ENCODE measurements around the gene EVX2. TPM values are rescaled to one million over a fixed set of nuclear protein-coding genes. Genes with fewer than 3 reads are reported as not detected.

The EVX2 gene
- total RNA-seq, 1 donor from 2014 or later, result not detected

DNA sequence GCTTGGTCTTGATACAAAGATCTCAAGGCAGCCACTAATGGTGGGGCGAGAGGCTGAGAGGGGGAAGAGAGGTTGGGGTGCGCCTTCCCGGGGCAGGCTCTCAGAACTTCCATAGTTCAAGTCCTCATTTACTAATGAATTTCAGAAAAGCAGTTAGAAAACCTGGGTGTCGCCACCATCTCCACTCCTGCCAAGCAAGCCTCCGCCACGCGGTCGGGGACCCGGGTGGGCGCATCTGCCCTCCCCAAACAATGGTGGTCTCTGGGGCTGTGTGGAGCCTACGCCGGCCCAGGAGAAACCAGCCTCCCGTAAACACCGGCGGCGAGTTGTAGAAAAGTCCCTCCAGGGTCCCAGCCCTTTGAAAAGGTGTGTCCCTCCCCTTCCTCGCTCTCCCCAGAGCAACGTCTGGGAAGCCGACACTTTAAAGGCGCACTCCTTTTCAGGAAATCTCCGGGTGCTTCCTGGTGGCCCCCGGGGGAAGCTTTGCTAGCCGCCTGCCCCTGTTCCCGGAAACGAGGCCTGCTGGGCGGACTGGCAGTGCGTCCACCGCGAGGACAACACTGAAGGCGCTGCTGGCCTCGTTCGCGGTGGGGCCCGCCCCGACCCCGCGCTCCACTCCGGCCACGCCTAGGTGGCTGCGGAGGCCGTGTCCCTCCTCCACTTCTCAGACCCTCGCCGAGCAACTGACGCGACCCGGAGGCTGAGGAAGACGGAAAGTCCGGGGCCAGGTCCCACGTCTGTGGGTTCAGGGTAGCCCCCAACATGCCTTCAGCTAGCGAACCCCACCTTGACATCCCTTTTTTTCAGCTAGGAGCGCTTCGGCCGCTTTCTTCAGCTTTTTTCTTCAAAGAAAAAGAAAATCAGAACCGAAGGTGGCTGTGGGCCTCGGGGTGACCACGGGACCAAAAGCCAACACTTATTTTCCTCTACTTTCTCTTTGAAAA lies 16.8 kb downstream of the EVX2 start:
- DNase-seq (ENCODE audit: low spot score), result no peak

DNA sequence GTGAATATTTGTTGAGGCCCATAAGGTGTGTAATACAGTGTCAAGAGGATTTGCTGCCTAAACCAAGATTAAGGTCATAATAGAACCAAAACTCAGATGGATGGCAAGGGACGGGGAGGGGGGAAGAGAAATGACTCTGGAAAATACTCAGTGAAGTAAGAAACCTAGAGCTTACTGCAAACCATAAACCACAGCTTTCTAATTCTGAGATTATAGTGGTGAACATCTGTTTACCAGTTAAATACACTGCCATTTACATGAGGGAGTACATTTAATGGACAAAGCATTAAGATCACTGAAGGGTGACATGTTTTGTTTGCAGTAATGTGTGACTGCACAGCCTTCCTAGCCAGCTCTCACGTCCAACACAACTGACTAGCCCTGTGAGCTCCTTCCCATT lies 19.8 kb downstream of the EVX2 start:
- no peak for DNase-seq (ENCODE audit: low spot score)

DNA sequence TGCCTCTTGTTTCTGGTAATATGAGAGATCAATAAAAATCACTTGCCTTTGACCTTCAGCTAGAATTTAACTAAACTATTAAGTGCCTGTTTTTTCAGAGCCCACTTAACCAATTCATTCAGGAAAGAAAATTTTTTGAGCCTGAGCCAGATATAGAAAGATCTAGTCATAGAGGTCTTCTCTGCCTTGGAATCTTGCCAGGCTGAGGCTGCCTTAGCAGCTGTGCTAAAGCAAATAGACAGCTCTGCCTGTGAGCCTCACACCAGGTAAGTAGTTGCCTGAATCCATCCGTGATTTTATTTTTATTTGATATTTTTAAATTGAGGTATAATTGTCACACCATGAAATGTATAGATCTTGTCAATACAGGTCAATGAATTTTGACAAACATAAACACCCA lies 27.4 kb downstream of the EVX2 start:
- no peak for DNase-seq (ENCODE audit: low spot score)

DNA sequence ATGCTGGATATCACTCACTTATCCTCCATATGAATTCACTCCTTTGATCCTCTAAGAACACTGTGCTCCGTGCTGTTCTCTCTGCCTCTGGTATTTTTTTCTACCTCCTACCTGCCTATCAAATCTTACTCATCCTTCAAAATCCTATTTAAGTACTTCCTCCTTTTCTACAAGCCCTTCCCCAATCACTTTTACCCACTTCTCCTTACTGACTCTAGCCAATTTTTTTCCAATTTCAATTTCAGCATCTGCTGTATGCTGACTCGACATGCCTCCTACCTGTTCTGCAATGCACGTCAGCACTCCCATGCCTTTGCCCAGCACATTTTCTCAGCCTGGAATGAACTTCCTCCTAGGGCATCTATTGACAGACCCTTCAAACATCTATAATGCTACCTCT lies 44.4 kb downstream of the EVX2 start:
- DNase-seq (ENCODE audit: low spot score), result no peak

DNA sequence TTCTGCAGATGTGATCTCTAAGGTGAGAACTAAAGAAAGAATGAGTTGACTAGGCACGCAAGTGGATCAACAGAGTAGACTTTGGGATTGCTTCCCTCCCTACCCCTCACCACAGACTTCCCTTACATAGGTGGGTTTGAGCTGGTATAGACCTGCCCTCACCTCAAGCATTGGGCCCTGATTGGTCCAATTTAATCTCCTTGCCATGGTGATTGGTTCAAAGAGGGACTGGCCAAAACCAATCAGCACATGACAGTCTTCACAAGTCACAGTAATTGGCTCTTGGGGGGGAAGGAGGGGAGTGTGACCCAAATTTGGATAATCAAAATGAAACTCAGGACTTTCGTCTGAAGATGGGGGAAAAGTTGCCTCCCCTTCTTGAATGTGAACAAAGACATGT lies 45.1 kb downstream of the EVX2 start:
- no peak for DNase-seq (ENCODE audit: low spot score)

DNA sequence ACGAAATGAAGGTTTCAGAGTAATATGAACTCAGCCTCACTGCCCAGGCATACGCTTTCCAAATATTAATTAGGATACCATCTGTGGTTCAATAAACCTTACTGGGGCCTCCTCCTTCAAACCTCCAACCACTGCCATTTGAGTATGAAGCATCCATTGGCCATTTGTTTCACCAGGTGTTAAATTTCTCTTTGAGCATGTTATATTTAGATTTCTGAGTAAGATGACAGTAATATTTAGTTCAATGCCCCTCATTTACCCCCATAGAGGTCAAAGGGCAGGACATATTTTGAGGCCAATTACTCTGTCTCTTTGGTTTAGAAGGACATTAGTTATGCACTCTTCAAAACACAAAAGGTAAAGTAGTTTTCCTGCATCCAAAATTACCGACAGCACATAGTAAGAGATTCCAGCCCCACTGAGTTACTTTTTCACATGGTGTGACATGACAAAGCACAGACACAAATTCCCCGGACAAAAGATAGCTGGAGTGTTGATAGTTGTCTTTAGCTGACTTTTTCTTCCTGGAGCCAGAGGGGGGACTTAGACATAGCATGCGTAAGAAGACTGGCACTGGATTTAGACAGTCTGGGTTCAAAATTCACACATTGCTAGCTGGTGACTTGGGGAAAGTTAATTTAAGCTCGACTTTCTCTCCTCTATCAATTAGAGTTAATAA lies 48.6 kb downstream of the EVX2 start:
- no peak for DNase-seq (ENCODE audit: low spot score)

DNA sequence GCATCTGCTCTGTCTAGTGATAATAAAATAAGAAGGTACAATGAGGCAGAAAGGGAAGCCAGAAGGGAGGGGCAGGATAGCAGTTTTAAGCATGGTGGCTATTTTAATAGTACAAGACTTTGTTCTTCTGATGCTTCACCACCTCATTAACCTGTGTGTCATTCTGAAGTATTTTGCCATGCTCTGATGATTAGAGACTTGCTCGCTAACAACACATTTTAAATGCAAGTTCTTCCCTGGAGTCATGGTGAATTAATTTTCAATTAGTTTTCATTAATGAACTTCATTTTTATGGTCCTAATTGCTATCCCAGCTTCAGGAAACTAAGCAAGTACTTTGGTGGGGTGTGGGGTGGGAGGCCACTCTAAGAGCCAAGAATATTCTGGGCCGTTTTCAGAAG lies 56.0 kb downstream of the EVX2 start:
- DNase-seq (ENCODE audit: low spot score), result no peak

Other genes starting within 250 kb of the EVX2 start
- gene LNPK, start 81.7 kb downstream of the EVX2 start, total RNA-seq, result 32.5 TPM
- not detected for gene HOXD13, start 8.8 kb upstream of the EVX2 start, total RNA-seq
- not detected for gene HOXD12, start 15.8 kb upstream of the EVX2 start, total RNA-seq
- gene HOXD11, start 23.3 kb upstream of the EVX2 start, total RNA-seq, result 1.2 TPM
- 4.4 TPM for gene HOXD10, start 32.8 kb upstream of the EVX2 start, total RNA-seq
- 19.8 TPM for gene HOXD9, start 38.8 kb upstream of the EVX2 start, total RNA-seq
- gene HOXD8, start 45.7 kb upstream of the EVX2 start, total RNA-seq, result 41.7 TPM
- 22.4 TPM for gene HOXD4, start 67.6 kb upstream of the EVX2 start, total RNA-seq
- 28.2 TPM for gene HOXD3, start 73.3 kb upstream of the EVX2 start, total RNA-seq
- gene HOXD1, start 104.7 kb upstream of the EVX2 start, total RNA-seq, result 11.1 TPM
- gene MTX2, start 185.5 kb upstream of the EVX2 start, total RNA-seq, result 28.4 TPM

Data from ureter (tissue), 1 donor.